ENCODE data around the gene ATP6V0C. TPM values are rescaled to one million over a fixed set of nuclear protein-coding genes. Genes with fewer than 3 reads are reported as not detected.

ATP6V0C gene
- total and polyA plus RNA-seq, 2 of the 13 experiments (the other 11 are each of a cell fraction or from before 2014, with no cell fraction given) = 10.4 to 20.1 TPM

- TF ChIP-seq HNRNPL (IDR thresholded peaks at IDR 0.05; ENCODE audit: low read depth, low read length) (peak; percentile 73), BORCS8-MEF2B (CRISPR knock-in tag; IDR thresholded peaks at IDR 0.05) (peak; percentile 0; the same call in 1 of the 2 replicates), PHF8 (CRISPR knock-in tag; IDR thresholded peaks at IDR 0.05) (0 out of 2 replicates have a peak, but pooled peaks have one; percentile 12), ZEB1 (IDR thresholded peaks at IDR 0.05; ENCODE audit: insufficient replicate concordance, low read depth) (peak; percentile 84), ZNF773 (CRISPR knock-in tag; IDR thresholded peaks at IDR 0.05; ENCODE audit: borderline replicate concordance) (no peak), ZBTB46 (CRISPR knock-in tag; IDR thresholded peaks at IDR 0.05; ENCODE audit: borderline replicate concordance) (peak; percentile 69; the same call in 1 of the 2 replicates), CTCF (CRISPR knock-in tag; IDR thresholded peaks at IDR 0.05) (peak; percentile 66), ZNF7 (CRISPR knock-in tag; IDR thresholded peaks at IDR 0.05) (no peak), RBM39 (IDR thresholded peaks at IDR 0.05; ENCODE audit: low read depth, low read length, poor library complexity, severe bottlenecking) (peak; percentile 61), AKAP8 (CRISPR knock-in tag; IDR thresholded peaks at IDR 0.05) (0 out of 2 replicates have a peak, but pooled peaks have one; percentile 10)
- TF ChIP-seq, protein P1, sequence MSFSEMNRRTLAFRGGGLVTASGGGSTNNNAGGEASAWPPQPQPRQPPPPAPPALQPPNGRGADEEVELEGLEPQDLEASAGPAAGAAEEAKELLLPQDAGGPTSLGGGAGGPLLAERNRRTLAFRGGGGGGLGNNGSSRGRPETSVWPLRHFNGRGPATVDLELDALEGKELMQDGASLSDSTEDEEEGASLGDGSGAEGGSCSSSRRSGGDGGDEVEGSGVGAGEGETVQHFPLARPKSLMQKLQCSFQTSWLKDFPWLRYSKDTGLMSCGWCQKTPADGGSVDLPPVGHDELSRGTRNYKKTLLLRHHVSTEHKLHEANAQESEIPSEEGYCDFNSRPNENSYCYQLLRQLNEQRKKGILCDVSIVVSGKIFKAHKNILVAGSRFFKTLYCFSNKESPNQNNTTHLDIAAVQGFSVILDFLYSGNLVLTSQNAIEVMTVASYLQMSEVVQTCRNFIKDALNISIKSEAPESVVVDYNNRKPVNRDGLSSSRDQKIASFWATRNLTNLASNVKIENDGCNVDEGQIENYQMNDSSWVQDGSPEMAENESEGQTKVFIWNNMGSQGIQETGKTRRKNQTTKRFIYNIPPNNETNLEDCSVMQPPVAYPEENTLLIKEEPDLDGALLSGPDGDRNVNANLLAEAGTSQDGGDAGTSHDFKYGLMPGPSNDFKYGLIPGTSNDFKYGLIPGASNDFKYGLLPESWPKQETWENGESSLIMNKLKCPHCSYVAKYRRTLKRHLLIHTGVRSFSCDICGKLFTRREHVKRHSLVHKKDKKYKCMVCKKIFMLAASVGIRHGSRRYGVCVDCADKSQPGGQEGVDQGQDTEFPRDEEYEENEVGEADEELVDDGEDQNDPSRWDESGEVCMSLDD (CRISPR knock-in tag; IDR thresholded peaks at IDR 0.05; ENCODE audit: borderline replicate concordance) = peak; percentile 48; the same call in 1 of the 2 replicates
These were observed 882 bp upstream of the ATP6V0C start (continued) for GRCh38 chr16:2512735-2513404.
